ENCODE results near the gene RAC3.

- TF ChIP-seq CTCF (IDR thresholded peaks at IDR 0.05; ENCODE audit: borderline replicate concordance, extremely low read depth, low read length, poor library complexity, severe bottlenecking) (no peak), EZH2 (IDR thresholded peaks at IDR 0.05; ENCODE audit: borderline replicate concordance, low read depth, low read length, severe bottlenecking) (no peak)
Measured at GRCh38 chr17:82052638-82053059, 21.2 kb downstream of the RAC3 start.

Data from DND-41 (cell line).